B cell (primary cell): ENCODE measurements around the gene RER1. TPM values are rescaled to one million over a fixed set of nuclear protein-coding genes. Genes with fewer than 3 reads are reported as not detected.

Experiments used
- ATAC-seq: fragments of 200-7000 bp; cut with Tn5 transposase; one replicate; pipeline ENCODE4 v1.10.0; 2021; ENCODE audit warnings: low read depth, mild to moderate bottlenecking, moderate number of reproducible peaks, moderate library complexity
- CTCF ChIA-PET: fragments of 350-600 bp; sonication (Branson Sonifier 250); formaldehyde crosslinking; loops from one replicate; lab custom pipeline; 2021; ENCODE audit warnings: antibody characterized with exemption, inconsistent platforms; lab: Charles Lee
- POLR2A ChIA-PET: fragments of 350-600 bp; sonication (Branson Sonifier 250); formaldehyde crosslinking; loops from one replicate; lab custom pipeline; 2021; ENCODE audit warnings: antibody characterized with exemption; lab: Charles Lee
- DNase-seq: peaks from one replicate; pipeline ENCODE4 v3.0.0; 2013
- H2AFZ ChIP-seq: 2 replicates; pipeline ENCODE4 v1.6.1; 2012; ENCODE audit warnings: mild to moderate bottlenecking, low read depth, low read length; ENCODE audit not compliant: insufficient read depth, poor library complexity, severe bottlenecking
- H3K27ac ChIP-seq, 2 donors: 1 replicate in 1 of 2; 2 replicates in 1 of 2; pipeline ENCODE4 v1.5.1; 2012 to 2013; ENCODE audit warnings: low read length in 2 of 2, mild to moderate bottlenecking in 2 of 2, moderate library complexity in 1 of 2
- H3K27me3 ChIP-seq, 4 experiments: fragments of 200-600 bp in 1 of 4; sonication (generic) in 1 of 4; replicated peaks in 1 of 4; 1 replicate in 2 of 4; 2 replicates in 2 of 4; pipeline versions ENCODE4 v1.6.1 to v1.7.0; 2013 to 2016; ENCODE audit warnings: low read length in 3 of 4, mild to moderate bottlenecking in 2 of 4, mixed read lengths in 1 of 4, moderate library complexity in 1 of 4; ENCODE audit not compliant: insufficient read depth in 4 of 4, control insufficient read depth in 3 of 4; ENCODE audit errors: control extremely low read depth in 1 of 4
- H3K36me3 ChIP-seq, 2 experiments: replicated peaks in 1 of 2; 1 replicate in 1 of 2; 2 replicates in 1 of 2; pipeline versions ENCODE4 v1.6.1 to v1.7.1; 2013; ENCODE audit warnings: low read length in 1 of 2; ENCODE audit not compliant: insufficient read depth in 2 of 2, control insufficient read depth in 1 of 2; ENCODE audit errors: control extremely low read depth in 1 of 2, extremely low read depth in 1 of 2
- H3K4me1 ChIP-seq, 2 donors: fragments of 200-600 bp in 1 of 2; sonication (generic) in 1 of 2; 1 replicate in 1 of 2; 2 replicates in 1 of 2; pipeline versions ENCODE4 v1.5.1 to v1.6.1; 2013 to 2017; ENCODE audit warnings: low read length in 2 of 2; ENCODE audit not compliant: control insufficient read depth in 2 of 2, insufficient read depth in 2 of 2
- H3K4me2 ChIP-seq: replicated peaks from 2 replicates; pipeline ENCODE3; 2012; ENCODE audit warnings: mild to moderate bottlenecking, low read depth, low read length; ENCODE audit not compliant: poor library complexity, severe bottlenecking
- H3K4me3 ChIP-seq, 5 experiments: fragments of 200-600 bp in 1 of 5; sonication (generic) in 1 of 5; 1 replicate in 3 of 5; 2 replicates in 2 of 5; pipeline versions ENCODE4 v1.5.1 to v1.7.0; 2011 to 2016; ENCODE audit warnings: low read length in 4 of 5, mild to moderate bottlenecking in 4 of 5, low read depth in 2 of 5, control low read depth in 1 of 5, moderate library complexity in 1 of 5; ENCODE audit not compliant: insufficient read depth in 1 of 5; ENCODE audit errors: control extremely low read depth in 1 of 5, extremely low read depth in 1 of 5
- H3K79me2 ChIP-seq: fragments of 200-600 bp; sonication (generic); one replicate; pipeline ENCODE4 v1.6.0; 2016; ENCODE audit warnings: low read length; ENCODE audit not compliant: control insufficient read depth, insufficient read depth
- H3K9ac ChIP-seq: fragments of 200-600 bp; sonication (generic); 2 replicates; pipeline ENCODE4 v1.6.1; 2017; ENCODE audit warnings: mild to moderate bottlenecking, low read length, moderate library complexity
- H3K9me3 ChIP-seq, 3 donors: one replicate each; pipeline versions ENCODE4 v1.6.1 to v1.7.1; 2013; ENCODE audit warnings: low read length in 2 of 3; ENCODE audit not compliant: control insufficient read depth in 2 of 3, insufficient read depth in 1 of 3; ENCODE audit errors: control extremely low read depth in 1 of 3
- H4K20me1 ChIP-seq: 2 replicates; pipeline ENCODE4 v1.6.0; 2012; ENCODE audit warnings: mild to moderate bottlenecking, low read length; ENCODE audit not compliant: insufficient read depth, control insufficient read depth, poor library complexity, severe bottlenecking
- H3K27ac Mint-ChIP-seq: one replicate; pipeline ENCODE4 v1.8.0; 2021; ENCODE audit warnings: mixed read lengths
- H3K27me3 Mint-ChIP-seq: one replicate; pipeline ENCODE4 v1.8.0; 2021; ENCODE audit warnings: mixed read lengths
- H3K4me1 Mint-ChIP-seq: one replicate; pipeline ENCODE4 v1.8.0; 2021; ENCODE audit warnings: mixed read lengths
- H3K4me3 Mint-ChIP-seq: one replicate; pipeline ENCODE4 v1.8.0; 2021; ENCODE audit warnings: mixed read lengths
- H3K9me3 Mint-ChIP-seq: one replicate; pipeline ENCODE4 v1.8.0; 2022; ENCODE audit warnings: mixed read lengths; ENCODE audit not compliant: insufficient read depth
- CTCF ChIP-seq: fragments of 200-600 bp; IDR thresholded peaks from one replicate; pipeline ENCODE4 v1.8.0; 2022; ENCODE audit warnings: antibody characterized with exemption, mild to moderate bottlenecking
- EZH2 ChIP-seq: IDR thresholded peaks from 2 replicates; pipeline ENCODE4 v1.6.1; 2012; ENCODE audit warnings: borderline replicate concordance, low read depth, mild to moderate bottlenecking, moderate library complexity, low read length; ENCODE audit not compliant: insufficient read depth, poor library complexity, severe bottlenecking
- WGBS: methylation state at CpG from one replicate; pipeline ENCODE4 v1.1.5; 2013; ENCODE audit warnings: missing lambda C conversion rate; ENCODE audit not compliant: insufficient coverage; 5-methylcytosine and 5-hydroxymethylcytosine counted together
- intact Hi-C: fragments of 100-400 bp; cut with micrococcal nuclease; formaldehyde crosslinking; loops from one replicate; pipeline ENCODE4 v1.10.0; 2022
- polyA plus RNA-seq: library from polyadenylated mRNA; depleted of rRNA; stranded (reverse); fragments of >200 nt; gene quantifications from 2 replicates; pipeline ENCODE4 v1.2.3, GENCODE V29; 2012
- total RNA-seq, 2 donors: library from RNA; stranded (reverse); fragments of 120-200 nt in 1 of 2; gene quantifications; 1 replicate in 1 of 2; 2 replicates in 1 of 2; pipeline versions ENCODE4 v1.2.3 to v1.2.4, GENCODE V29; 2013 to 2022

The RER1 gene
- total and polyA plus RNA-seq, 2 donors (not counting 1 experiment from before 2014, with no cell fraction given) = 78.5 to 118 TPM

GRCh38 chr1:2429780-2430591, 38.3 kb downstream of the RER1 start:
- Mint-ChIP-seq H3K9me3 (no peaks in the 10 kb centered on the region), H3K4me1 (no peaks in the 10 kb centered on the region), H3K27me3 (no peaks in the 10 kb centered on the region), H3K4me3 (no peak overlapping the region), H3K27ac (no peak overlapping the region)
- no peak for ATAC-seq
- ChIA-PET POLR2A (interaction anchor here (0.9 kb wide), 1 partner anchor 96 kb away, joined by 3 read pairs; the partner anchor contains the start of gene PANK4), CTCF (interaction anchor here (1.0 kb wide), 1 partner anchor 235 kb away, joined by 3 read pairs; no protein-coding TSS in a partner anchor)
- 62% methylated on average over 19 of the region's 20 CpGs for WGBS
- no peak for DNase-seq
- Histone ChIP-seq H3K27me3 (peaks cover 0 to 10% (median 0%) of the 10 kb centered on the region in 4 experiments), H3K27ac (no peak overlapping the region), H3K36me3 (no peaks in the 10 kb centered on the region), H3K4me1 (no peaks in the 10 kb centered on the region), H3K4me3 (no peak overlapping the region), H2AFZ (no peak overlapping the region), H3K79me2 (no peaks in the 10 kb centered on the region), H4K20me1 (no peaks in the 10 kb centered on the region), H3K4me2 (no peak overlapping the region), H3K9ac (no peak overlapping the region), H3K9me3 (peaks cover 0 to 19% (median 8%) of the 10 kb centered on the region in 3 donors)
- intact Hi-C loops = no loop called here
- no peak for TF ChIP-seq EZH2
- TF ChIP-seq CTCF = no peak

GRCh38 chr1:2430592-2430973, 38.9 kb downstream of the RER1 start:
- H3K4me3 ChIP-seq = no peak overlapping the region
- ATAC-seq (no peak), DNase-seq (no peak)
- no peaks in the 10 kb centered on the region for H3K4me1 Mint-ChIP-seq
- no peaks in the 10 kb centered on the region for H4K20me1 ChIP-seq
- H3K27ac ChIP-seq = no peak overlapping the region
- H3K27me3 Mint-ChIP-seq = no peaks in the 10 kb centered on the region
- ChIA-PET POLR2A (interaction anchor here (0.9 kb wide), 1 partner anchor 96 kb away, joined by 3 read pairs; the partner anchor contains the start of gene PANK4), CTCF (interaction anchor here (1.0 kb wide), 1 partner anchor 235 kb away, joined by 3 read pairs; no protein-coding TSS in a partner anchor)
- peaks cover 0 to 19% (median 8%) of the 10 kb centered on the region in 3 donors for H3K9me3 ChIP-seq
- no peaks in the 10 kb centered on the region for H3K4me1 ChIP-seq
- no peaks in the 10 kb centered on the region for H3K79me2 ChIP-seq
- no peak overlapping the region for H3K4me3 Mint-ChIP-seq
- H3K36me3 ChIP-seq = no peaks in the 10 kb centered on the region
- peaks cover 0 to 10% (median 0%) of the 10 kb centered on the region in 4 experiments for H3K27me3 ChIP-seq
- H3K9ac ChIP-seq = no peak overlapping the region
- no peak overlapping the region for H3K4me2 ChIP-seq
- intact Hi-C loops = no loop called here
- H3K9me3 Mint-ChIP-seq = no peaks in the 10 kb centered on the region
- TF ChIP-seq CTCF (no peak), EZH2 (no peak)
- 80% methylated on average over 10 of the region's 10 CpGs for WGBS
- H3K27ac Mint-ChIP-seq = no peak overlapping the region
- no peak overlapping the region for H2AFZ ChIP-seq
